ENCODE data around the gene MED16.
"Not testable (repeated sequence)": the region's sequence is repeated elsewhere in the genome, so short reads cannot be mapped to it uniquely, and the experiment has no call there.

Gene MED16

GRCh38 chr19:879711-880438 is 13.1 kb downstream of the MED16 start:
- H3K4me3 ChIP-seq (ENCODE audit: low read depth, low read length): no peak overlapping the region
- DNase-seq (ENCODE audit: low read depth): no peak
- TF ChIP-seq CTCF (IDR thresholded peaks at IDR 0.05; ENCODE audit: control insufficient read depth, extremely low read depth, insufficient read depth): no peak

- not testable (repeated sequence) for H3K4me3 ChIP-seq (ENCODE audit: low read depth, low read length); DNase-seq (ENCODE audit: low read depth)
Measured at GRCh38 chr19:878751-879561, 14.0 kb downstream of the MED16 start.

GRCh38 chr19:877992-878660 is 14.9 kb downstream of the MED16 start:
- H3K4me3 ChIP-seq (ENCODE audit: low read depth, low read length); DNase-seq (ENCODE audit: low read depth): not testable (repeated sequence)

- no peak for DNase-seq (ENCODE audit: low read depth)
- H3K4me3 ChIP-seq (ENCODE audit: low read depth, low read length): no peak overlapping the region
- no peak for TF ChIP-seq CTCF (IDR thresholded peaks at IDR 0.05; ENCODE audit: control insufficient read depth, extremely low read depth, insufficient read depth)
Measured at GRCh38 chr19:876780-877314, 16.1 kb downstream of the MED16 start.

- TF ChIP-seq CTCF (IDR thresholded peaks at IDR 0.05; ENCODE audit: control insufficient read depth, extremely low read depth, insufficient read depth): no peak
- DNase-seq (ENCODE audit: low read depth): no peak
- no peak overlapping the region for H3K4me3 ChIP-seq (ENCODE audit: low read depth, low read length)
Measured at GRCh38 chr19:876089-876488, 16.9 kb downstream of the MED16 start.

GRCh38 chr19:875265-875879 is 17.6 kb downstream of the MED16 start:
- no peak overlapping the region for H3K4me3 ChIP-seq (ENCODE audit: low read depth, low read length)
- no peak for DNase-seq (ENCODE audit: low read depth)
- no peak for TF ChIP-seq CTCF (IDR thresholded peaks at IDR 0.05; ENCODE audit: control insufficient read depth, extremely low read depth, insufficient read depth)

GRCh38 chr19:873561-874041 is 19.4 kb downstream of the MED16 start:
- no peak for DNase-seq (ENCODE audit: low read depth)
- no peak overlapping the region for H3K4me3 ChIP-seq (ENCODE audit: low read depth, low read length)
- TF ChIP-seq CTCF (IDR thresholded peaks at IDR 0.05; ENCODE audit: control insufficient read depth, extremely low read depth, insufficient read depth): no peak
